Inflammatory macrophage treated with lipopolysaccharide for 4 hours (primary cell): ENCODE results near the gene NR6A1.

Experiments
- DNase-seq: peaks from one replicate; pipeline ENCODE4 v3.0.0-alpha.2; 2020

NR6A1 gene

GRCh38 chr9:124684169-124684568 lies 86.9 kb downstream of the NR6A1 start:
- DNase-seq = no peak

GRCh38 chr9:124683043-124683442 lies 88.1 kb downstream of the NR6A1 start:
- no peak for DNase-seq

DNA sequence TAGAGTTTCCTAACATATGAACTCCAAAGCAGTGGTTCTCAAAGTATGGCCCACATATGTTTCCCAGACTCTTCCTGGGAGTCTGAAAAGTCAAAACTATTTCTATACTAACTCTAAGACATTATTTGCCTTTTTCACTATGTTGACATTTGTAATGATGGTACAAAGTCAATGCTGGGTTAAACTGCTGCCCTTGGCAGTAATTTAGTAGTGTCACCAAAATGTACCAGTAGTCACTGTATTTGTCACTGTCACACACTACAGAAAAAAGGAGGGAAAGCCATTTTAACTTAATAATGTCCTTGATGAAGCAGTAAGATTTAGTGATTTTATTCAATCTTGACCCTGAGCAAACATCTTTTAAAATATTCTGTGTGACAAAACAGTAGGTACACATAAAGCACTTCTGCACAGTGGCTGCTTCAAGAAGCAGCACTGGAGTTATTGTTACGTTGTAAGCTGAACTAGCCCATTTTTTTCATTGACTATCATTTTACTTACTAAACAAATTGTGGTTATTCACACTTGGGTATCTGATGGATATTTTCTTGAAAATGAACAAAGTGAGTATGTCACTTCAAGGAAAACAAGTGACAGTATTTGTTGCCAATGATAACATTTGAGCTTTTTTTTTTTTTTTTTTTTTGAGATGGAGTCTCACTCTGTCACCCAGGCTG lies 90.3 kb downstream of the NR6A1 start:
- no peak for DNase-seq

GRCh38 chr9:124680049-124680448 lies 91.1 kb downstream of the NR6A1 start:
- DNase-seq = no peak

GRCh38 chr9:124676159-124676551 lies 95.0 kb downstream of the NR6A1 start:
- DNase-seq = no peak

GRCh38 chr9:124675261-124676158 lies 95.6 kb downstream of the NR6A1 start:
- no peak for DNase-seq

DNA sequence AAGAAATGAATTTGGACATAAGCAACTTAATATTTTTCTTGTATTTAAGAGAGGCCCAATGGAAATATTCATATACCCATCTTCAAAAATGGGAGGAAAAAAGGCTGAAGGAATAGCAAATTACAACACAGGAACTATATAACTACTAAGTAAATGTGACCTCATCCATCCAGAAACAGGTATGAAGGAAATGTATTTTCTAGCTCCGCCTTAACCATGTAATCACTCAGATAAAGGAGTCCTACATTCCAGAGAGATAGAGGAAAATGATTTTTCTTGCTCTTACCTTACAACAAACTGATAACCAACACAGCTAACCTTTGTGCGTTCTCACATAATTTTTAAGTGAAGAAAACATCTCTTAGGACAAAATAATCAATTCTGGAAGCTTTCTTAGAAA lies 96.5 kb downstream of the NR6A1 start:
- no peak for DNase-seq

DNA sequence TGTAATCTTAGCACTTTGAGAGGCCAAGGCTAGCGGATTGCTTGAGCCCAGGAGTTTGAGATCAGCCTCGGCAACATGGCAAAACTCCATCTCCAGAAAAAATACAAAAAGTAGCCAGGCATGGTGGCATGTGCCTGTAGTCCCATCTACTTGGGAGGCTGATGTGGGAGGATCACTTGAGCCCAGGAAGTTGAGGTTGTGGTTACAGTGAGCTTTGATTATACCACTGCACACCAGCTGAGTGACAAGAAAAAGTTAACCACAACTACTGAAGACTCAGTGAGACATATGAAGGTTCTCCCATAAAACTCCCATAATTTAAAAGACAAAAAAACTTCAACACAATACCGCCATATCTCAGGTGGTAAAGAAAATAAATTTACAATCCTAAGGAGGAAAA lies 98.0 kb downstream of the NR6A1 start:
- DNase-seq = no peak

DNA sequence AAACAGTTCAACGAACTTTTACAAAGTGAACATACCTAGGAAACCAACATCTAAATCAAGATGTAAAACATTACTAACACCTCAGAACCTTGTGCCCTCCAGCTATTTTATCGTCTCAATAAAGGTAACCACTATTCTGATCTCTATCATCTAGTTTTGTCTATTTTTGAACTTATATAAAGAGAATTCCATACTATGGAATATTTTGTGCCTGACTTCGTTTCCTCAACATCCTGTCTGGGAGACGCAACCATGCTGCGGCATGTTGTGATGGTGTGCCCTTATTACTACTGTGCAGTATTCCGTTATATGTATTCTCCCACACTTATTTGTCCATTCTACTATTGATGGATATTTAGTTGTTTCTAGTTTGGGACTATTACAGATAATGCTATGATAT lies 99.2 kb downstream of the NR6A1 start:
- DNase-seq = no peak

GRCh38 chr9:124666642-124667041 lies 104.5 kb downstream of the NR6A1 start:
- no peak for DNase-seq

DNA sequence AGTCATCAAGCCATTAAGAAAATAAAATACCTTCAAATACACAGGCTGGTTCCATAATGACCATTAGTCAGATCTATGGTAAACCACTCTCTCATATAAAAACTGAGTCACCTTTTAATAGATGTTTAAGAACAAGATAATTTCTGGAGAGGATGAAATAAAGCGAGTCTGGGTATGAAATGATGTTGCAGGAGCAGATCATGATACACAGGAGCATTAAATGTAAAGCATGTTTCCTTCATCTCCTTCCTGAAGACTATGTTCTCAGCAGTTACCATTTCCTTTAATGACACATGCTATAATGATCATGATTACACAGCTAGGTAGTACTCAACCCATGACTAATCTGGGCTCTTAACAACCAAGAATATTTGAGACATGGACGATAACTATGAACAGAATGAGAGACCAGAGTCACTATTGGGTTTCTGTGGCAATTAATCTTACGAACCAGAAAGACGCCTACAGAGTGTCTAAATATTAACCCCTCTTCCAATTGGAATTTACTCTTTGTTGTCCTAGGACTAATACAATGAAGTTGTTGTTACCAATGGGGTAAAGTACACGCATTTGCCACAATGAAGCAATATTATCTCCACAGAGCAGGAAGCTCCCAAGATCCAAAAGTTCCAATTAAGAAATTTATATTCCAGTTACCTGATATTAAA lies 105.6 kb downstream of the NR6A1 start:
- DNase-seq = no peak

DNA sequence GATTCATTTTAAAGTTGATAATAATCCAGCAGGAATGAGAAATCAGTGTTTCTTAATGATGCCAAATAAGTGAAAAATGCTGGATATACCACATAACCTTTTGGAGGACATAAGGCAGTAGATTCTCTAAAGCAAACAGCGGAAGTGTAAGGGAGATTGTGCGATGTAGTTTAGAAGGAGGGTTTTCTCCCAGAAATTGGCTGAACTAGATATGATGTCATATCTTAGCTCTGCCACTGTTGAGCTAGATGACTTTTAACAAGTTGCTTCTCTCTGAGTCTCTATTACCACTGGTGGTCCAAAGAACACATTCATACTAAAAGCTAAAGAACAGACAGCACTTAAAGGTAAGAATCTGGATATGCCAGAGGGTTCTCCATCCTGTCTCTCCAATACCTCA lies 107.0 kb downstream of the NR6A1 start:
- no peak for DNase-seq

GRCh38 chr9:124663046-124663961 lies 107.8 kb downstream of the NR6A1 start:
- no peak for DNase-seq

- no peak for DNase-seq
These were observed 108.5 kb downstream of the NR6A1 start for GRCh38 chr9:124662561-124662960.

- DNase-seq = no peak
These were observed 109.8 kb downstream of the NR6A1 start for GRCh38 chr9:124661271-124661670.

GRCh38 chr9:124660341-124660801 lies 110.7 kb downstream of the NR6A1 start:
- DNase-seq = peak; percentile 10

GRCh38 chr9:124659099-124659659 lies 111.9 kb downstream of the NR6A1 start:
- DNase-seq = peak; percentile 54

- peak; percentile 51 for DNase-seq
These were observed 112.7 kb downstream of the NR6A1 start for GRCh38 chr9:124658165-124659017.

DNA sequence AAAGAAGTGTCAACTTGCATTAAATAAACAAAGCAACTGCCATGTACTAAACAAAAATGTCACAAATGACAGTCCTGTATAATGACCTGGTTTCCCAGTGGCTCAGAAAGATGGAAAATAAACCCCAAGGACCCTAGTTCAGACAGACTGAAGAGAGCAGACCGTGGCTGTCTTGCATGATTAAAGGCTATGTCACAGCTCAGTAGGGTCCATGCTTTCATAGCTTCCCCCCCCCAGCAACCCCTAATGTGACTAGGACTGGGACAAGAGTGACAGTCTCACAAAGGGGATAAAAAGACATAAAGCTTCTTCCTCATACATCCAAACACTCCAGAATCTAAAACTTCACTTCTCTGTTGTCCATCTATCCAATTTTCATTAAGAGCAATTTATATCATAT lies 113.6 kb downstream of the NR6A1 start:
- DNase-seq = no peak

DNA sequence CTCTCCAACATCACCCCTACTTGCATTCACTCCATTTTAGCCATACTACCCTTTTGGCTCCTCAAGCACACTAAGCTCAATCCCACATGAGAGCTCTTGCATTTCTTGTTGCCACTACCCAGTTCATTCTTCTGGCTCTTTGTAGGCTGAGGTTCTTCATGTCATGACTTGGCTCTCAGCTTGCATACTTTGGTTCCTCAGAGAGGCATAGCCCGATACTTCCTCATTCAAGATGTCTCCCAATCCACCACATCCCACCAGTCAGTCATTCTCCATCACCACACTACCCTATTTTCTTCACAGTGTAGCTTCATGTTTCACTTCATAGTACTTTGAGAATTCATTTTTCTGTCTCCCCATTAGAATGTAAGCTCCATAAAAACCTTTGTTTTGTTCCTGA lies 116.7 kb downstream of the NR6A1 start:
- DNase-seq = peak; percentile 32
